Fibroblast of mammary gland (primary cell): ENCODE measurements around the gene MTCL1.

Source experiments
- DNase-seq: peaks from one replicate; pipeline ENCODE4 v3.0.0-alpha.2; 2010; ENCODE audit warnings: low read depth
- H3K4me3 ChIP-seq: 2 replicates; pipeline ENCODE4 v1.5.1; 2011; ENCODE audit warnings: low read depth, mild to moderate bottlenecking, low read length, moderate library complexity; ENCODE audit not compliant: control insufficient read depth
- TF ChIP-seq, protein P1 (sequence below): conservative IDR thresholded peaks from 2 replicates; pipeline ENCODE4 v1.5.1; 2011; ENCODE audit warnings: low read depth, low read length, inconsistent platforms; ENCODE audit not compliant: control insufficient read depth, insufficient read depth

Gene MTCL1

GRCh38 chr18:8794156-8794933 lies 89.0 kb downstream of the MTCL1 start:
- DNase-seq = peak; percentile 91
- TF ChIP-seq, protein P1, sequence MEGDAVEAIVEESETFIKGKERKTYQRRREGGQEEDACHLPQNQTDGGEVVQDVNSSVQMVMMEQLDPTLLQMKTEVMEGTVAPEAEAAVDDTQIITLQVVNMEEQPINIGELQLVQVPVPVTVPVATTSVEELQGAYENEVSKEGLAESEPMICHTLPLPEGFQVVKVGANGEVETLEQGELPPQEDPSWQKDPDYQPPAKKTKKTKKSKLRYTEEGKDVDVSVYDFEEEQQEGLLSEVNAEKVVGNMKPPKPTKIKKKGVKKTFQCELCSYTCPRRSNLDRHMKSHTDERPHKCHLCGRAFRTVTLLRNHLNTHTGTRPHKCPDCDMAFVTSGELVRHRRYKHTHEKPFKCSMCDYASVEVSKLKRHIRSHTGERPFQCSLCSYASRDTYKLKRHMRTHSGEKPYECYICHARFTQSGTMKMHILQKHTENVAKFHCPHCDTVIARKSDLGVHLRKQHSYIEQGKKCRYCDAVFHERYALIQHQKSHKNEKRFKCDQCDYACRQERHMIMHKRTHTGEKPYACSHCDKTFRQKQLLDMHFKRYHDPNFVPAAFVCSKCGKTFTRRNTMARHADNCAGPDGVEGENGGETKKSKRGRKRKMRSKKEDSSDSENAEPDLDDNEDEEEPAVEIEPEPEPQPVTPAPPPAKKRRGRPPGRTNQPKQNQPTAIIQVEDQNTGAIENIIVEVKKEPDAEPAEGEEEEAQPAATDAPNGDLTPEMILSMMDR = no peak
- H3K4me3 ChIP-seq = no peak overlapping the region

DNA sequence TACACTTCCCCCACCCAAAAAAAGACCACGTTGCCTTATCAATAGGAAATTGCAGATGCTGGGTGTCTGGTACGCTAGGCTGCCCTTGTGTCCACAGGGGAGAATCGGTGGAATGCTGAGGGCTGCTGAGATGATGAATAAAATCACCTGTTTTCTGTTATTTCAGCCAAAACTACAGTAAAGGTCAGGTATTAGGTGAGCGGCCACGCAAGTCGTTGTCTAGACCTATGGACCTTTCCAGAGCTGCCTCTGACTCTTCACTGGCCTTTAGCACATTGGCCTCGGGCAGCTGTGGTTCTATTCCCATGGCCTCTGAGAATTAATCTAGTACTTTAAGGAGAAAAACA lies 89.6 kb downstream of the MTCL1 start:
- no peak for DNase-seq
- TF ChIP-seq, protein P1 = no peak
- no peak overlapping the region for H3K4me3 ChIP-seq

GRCh38 chr18:8795586-8796325 lies 90.4 kb downstream of the MTCL1 start:
- TF ChIP-seq, protein P1 = no peak
- H3K4me3 ChIP-seq = no peak overlapping the region
- no peak for DNase-seq

DNA sequence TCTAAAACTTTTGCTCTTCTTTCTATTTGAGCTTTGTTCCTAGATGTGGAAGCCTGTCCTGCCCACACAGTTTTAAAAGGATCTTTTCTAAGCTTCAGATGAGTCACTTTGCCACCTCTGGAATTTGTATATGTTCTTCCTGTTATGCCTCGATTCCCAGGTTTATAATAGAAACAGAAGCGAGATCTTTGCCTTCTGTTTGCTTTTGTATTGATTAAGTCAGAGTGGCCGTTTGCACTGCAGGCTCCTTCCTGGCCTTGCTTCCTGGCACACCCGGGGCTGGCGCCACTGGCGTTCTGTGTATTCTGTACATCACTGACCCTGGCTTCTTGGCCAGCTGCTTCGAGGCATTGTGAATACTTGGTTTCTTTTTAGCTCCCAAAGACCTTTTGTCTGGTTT lies 91.8 kb downstream of the MTCL1 start:
- TF ChIP-seq, protein P1 = no peak
- peak; percentile 18 for DNase-seq

DNA sequence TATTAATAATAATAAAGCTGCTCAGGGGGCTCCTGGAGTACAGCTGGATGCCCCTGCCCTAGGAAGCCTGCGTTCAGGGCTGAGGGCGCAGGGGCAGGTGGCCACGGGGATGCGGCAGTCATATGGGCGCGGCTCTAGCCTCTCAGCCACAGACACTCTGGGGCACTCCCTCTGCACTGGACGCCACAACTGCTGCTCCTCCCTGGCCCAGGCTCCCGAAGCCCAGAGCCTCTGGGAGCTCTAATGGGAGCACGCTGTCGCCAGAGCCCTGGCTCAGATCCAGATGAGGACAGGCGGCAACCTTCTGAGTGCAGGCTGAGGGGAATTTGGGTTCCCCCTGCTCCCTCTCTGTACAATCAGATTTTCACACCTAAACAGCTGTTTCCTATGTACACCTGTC lies 93.6 kb downstream of the MTCL1 start:
- TF ChIP-seq, protein P1 = no peak
- no peak overlapping the region for H3K4me3 ChIP-seq
- DNase-seq = peak; percentile 8

More for the DNA sequence above, 91.8 kb downstream of the MTCL1 start:
- H3K4me3 ChIP-seq = no peak overlapping the region

DNA sequence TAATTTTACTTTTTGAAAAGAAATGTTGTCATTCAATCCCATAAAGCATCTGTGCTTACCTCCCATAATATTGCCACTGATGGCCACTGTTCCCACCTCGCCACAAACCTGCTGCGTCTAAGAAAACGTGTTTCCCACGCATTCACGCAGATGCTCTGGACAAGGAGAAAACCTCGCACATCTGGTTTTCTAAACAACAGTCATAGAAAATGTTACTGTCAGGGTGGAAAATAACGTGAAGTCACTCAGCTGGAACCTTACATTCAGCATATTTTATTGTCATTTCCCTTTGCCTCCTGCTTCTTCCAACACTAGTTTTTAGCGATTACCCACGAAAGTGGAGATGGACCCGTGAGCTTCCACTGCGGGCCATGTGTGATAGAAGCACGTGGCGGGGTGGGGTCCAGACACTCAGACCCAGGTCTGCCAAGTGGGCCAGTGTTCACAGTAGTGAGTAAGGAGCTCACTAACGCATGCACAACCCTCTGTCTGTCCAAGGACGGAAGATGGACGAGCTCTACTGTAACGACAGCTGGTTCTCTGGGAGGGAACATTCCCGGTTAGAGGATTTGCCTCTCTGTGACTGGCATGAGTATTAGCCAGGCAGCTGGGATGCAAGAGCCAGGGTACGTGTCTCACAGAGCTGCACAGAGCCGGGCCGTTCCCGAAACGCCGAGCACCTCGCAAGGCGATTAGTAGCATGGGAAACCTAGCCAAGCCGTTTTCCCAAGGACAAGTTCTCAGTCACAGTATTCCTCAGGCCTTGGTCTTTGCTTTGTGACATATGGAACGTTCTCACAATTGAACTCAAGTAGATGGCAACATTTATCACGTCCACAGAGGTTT lies 94.5 kb downstream of the MTCL1 start:
- no peak overlapping the region for H3K4me3 ChIP-seq
- peak; percentile 58 for DNase-seq
- TF ChIP-seq, protein P1 = no peak
